ENCODE measurements around the gene DYRK1A.

Gene DYRK1A

GRCh38 chr21:37475186-37475868 lies 108.8 kb downstream of the DYRK1A start:
- in situ Hi-C loops (cut with MboI; ENCODE audit: low sequenced_read_pairs) = no loop called here

GRCh38 chr21:37478794-37479193 lies 112.2 kb downstream of the DYRK1A start:
- in situ Hi-C loops (cut with MboI; ENCODE audit: low sequenced_read_pairs) = no loop called here

DNA sequence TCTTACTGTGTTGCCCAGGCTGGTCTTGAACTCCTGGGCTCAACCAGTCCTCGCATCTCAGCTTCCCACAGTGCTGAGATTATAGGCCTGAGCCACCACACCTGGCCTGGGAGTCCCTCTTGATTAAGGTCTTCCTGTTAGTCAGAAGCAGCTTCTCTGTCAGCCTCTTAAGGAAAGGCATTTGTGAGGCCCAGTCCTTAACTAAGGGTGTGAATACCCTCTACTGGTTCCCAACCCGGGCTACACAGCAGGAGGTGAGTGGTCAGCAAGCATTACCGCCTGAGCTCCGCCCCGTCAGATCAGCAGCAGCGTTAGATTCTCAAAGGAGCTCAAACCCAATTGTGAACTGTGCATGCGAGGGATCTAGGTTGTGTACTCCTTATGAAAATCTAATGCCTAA lies 117.2 kb downstream of the DYRK1A start:
- in situ Hi-C loops (cut with MboI; ENCODE audit: low sequenced_read_pairs) = no loop called here

- in situ Hi-C loops (cut with MboI; ENCODE audit: low sequenced_read_pairs) = no loop called here
Measured at GRCh38 chr21:37484535-37485474, 118.2 kb downstream of the DYRK1A start.

GRCh38 chr21:37489553-37489952 lies 123.0 kb downstream of the DYRK1A start:
- in situ Hi-C loops (cut with MboI; ENCODE audit: low sequenced_read_pairs) = no loop called here

GRCh38 chr21:37490084-37490483 lies 123.5 kb downstream of the DYRK1A start:
- in situ Hi-C loops (cut with MboI; ENCODE audit: low sequenced_read_pairs) = no loop called here

- in situ Hi-C loops (cut with MboI; ENCODE audit: low sequenced_read_pairs) = no loop called here
Measured at GRCh38 chr21:37496972-37497371, 130.4 kb downstream of the DYRK1A start.

GRCh38 chr21:37498664-37499063 lies 132.1 kb downstream of the DYRK1A start:
- in situ Hi-C loops (cut with MboI; ENCODE audit: low sequenced_read_pairs) = no loop called here

- in situ Hi-C loops (cut with MboI; ENCODE audit: low sequenced_read_pairs) = no loop called here
Measured at GRCh38 chr21:37502947-37503346, 136.4 kb downstream of the DYRK1A start.

DNA sequence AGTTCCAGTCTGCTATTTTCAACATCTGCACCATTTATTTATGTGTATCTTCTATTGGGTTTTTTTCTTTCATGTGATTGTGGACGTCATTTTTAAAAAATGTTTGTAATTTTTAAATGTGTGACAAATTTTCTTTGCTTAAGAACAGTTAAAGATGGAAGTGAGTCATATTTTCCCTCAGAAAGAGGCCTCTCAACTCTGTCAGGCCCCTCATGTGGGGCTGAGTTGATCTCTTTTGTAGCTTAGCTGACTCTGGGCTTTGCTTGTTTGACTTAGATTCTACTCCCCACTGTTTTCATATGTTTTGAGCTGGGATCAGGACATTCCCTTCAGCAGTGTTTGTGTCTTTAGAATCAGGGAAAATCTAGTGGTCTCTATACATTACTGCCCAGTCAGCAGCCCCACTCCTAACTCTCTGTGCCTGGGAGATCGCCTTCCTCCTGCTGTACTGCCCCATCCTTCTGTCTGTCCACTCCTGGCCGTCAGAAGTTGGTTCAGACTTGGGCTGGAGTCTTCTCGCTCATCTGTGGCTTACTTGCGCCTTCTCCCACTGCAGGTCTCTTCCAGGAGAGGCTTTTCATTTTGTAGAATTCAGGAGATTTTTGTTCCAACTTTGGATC lies 137.4 kb downstream of the DYRK1A start:
- in situ Hi-C loops (cut with MboI; ENCODE audit: low sequenced_read_pairs) = no loop called here

- in situ Hi-C loops (cut with MboI; ENCODE audit: low sequenced_read_pairs) = no loop called here
Measured at GRCh38 chr21:37505963-37506362, 139.4 kb downstream of the DYRK1A start.

GRCh38 chr21:37507716-37508115 lies 141.1 kb downstream of the DYRK1A start:
- in situ Hi-C loops (cut with MboI; ENCODE audit: low sequenced_read_pairs) = no loop called here

DNA sequence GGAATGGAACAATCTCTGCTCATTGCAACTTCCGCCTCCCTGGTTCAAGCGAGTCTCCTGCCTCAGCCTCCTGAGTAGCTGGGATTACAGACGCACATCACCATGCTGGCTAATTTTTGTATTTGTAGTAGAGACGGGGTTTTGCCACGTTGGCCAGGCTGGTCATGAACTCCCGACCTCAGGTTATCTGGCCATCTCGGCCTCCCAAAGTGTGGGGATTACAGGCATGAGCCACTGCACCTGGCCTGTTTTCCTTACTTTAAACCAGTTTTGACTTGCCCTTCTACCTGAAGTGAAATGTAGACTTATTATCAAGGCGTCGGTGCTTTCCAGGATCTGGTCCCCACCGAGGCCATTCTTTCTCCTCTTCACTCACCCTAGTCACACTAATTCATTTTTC lies 141.8 kb downstream of the DYRK1A start:
- in situ Hi-C loops (cut with MboI; ENCODE audit: low sequenced_read_pairs) = no loop called here

GRCh38 chr21:37509802-37510393 lies 143.3 kb downstream of the DYRK1A start:
- in situ Hi-C loops (cut with MboI; ENCODE audit: low sequenced_read_pairs) = no loop called here

GRCh38 chr21:37511848-37512247 lies 145.3 kb downstream of the DYRK1A start:
- in situ Hi-C loops (cut with MboI; ENCODE audit: low sequenced_read_pairs) = no loop called here

GRCh38 chr21:37513383-37513782 lies 146.8 kb downstream of the DYRK1A start:
- in situ Hi-C loops (cut with MboI; ENCODE audit: low sequenced_read_pairs) = no loop called here

DNA sequence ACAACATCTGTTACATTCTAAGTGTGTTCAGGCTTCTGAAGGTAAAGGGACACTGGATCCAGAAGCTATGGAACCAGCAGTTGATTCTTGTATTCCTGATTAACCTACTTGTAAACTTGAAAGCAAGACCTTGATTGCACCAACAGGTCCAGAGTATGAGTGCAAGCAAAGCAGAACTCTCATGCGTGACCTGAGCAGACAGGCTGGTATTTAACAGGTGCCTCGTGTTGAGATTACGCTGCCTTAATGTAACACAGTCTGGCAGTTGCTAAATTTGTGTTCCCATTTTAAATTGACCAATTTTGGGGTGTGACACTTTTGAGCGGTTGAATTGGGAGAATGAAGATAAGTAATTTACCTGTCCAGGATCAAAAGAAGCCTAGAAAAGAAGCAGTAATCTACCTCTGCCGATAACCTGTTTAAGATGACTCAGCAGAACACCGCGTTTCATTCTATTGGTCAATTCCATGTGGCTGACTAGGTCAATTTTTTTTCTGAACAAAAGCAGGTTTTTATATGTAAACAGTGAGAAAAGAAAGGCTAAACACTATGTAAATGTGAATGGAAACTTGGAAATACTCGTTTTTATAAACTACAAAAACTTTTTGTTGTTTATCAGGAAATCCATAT lies 147.6 kb downstream of the DYRK1A start:
- in situ Hi-C loops (cut with MboI; ENCODE audit: low sequenced_read_pairs) = no loop called here

DNA sequence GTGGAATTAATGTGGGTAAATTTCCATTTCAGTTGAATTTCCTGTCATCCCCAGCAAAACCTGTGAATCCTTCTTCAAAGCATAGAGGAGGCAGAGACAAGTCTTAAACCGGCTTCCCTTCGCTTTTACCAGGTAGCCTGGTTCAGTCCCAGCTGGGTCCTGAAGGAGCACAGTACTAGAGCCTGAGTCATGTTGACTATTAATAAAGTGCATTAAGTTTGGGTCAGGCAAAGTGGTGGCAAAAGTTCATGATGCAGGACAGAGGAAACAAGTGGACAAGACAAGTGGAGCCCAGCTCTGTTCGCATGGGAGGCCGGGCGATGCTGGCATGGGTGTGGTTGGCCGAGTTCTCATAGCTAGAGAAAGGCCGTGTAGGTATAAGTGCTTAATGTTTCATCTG lies 150.4 kb downstream of the DYRK1A start:
- in situ Hi-C loops (cut with MboI; ENCODE audit: low sequenced_read_pairs) = no loop called here

DNA sequence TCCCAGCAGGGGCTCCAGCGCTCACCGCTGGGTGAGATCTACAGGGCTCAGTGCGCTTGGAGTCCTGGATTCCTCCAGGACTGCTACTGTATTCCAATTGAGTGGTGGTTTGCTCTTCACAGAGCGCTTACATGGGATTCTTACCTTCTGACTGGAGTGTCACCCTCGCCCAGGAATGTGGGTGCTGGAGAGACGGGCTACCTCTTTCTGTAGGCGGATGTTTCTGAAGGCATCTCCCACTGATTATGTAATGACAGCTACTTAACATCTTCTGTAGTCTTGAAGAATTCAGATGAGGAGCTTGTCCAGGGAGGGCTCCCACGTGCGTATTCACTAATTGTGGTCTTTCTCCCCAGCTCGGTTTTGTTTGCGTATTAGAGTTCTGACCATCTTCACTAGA lies 154.2 kb downstream of the DYRK1A start:
- in situ Hi-C loops (cut with MboI; ENCODE audit: low sequenced_read_pairs) = no loop called here

DNA sequence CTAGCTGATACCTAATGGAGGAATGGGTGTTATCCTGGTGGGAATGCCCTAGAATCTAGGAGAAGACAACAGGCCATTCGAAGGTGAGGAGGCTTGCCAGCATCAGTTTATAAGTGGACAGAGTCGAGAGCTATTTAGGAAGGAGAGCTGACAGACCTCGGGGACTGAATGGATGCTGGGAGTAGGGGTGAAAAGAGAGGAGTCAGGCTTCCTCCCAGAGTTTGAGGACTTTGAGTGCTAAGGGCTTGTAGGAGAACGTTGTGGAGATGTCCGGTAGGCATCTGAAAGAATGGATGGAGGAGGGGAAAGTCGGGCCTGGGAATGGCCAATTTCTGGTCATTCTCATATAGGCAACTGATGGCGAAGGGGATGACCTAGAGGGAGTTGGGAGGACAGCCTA lies 155.1 kb downstream of the DYRK1A start:
- in situ Hi-C loops (cut with MboI; ENCODE audit: low sequenced_read_pairs) = no loop called here
